G401 (cell line): ENCODE results near the gene CLIC4. TPM values are rescaled to one million over a fixed set of nuclear protein-coding genes. Genes with fewer than 3 reads are reported as not detected.
"Not testable (repeated sequence)": the region's sequence is repeated elsewhere in the genome, so short reads cannot be mapped to it uniquely, and the experiment has no call there.

ENCODE experiments used
- DNase-seq: peaks from one replicate; pipeline ENCODE4 v3.0.0-alpha.2; 2015; ENCODE audit warnings: low spot score
- in situ Hi-C: cut with HindIII; loops from 2 replicates; pipeline ENCODE4 v1.10.0; 2016; ENCODE audit warnings: low sequenced_read_pairs, mixed read lengths
- total RNA-seq: library from RNA; depleted of rRNA; stranded (reverse); fragments of >200 nt; shearing (Covaris generic); gene quantifications from 2 replicates; pipeline ENCODE4 v1.2.3, GENCODE V29; 2014

The CLIC4 gene
- total RNA-seq, 1 experiment from 2014 or later, result 171 TPM

DNA sequence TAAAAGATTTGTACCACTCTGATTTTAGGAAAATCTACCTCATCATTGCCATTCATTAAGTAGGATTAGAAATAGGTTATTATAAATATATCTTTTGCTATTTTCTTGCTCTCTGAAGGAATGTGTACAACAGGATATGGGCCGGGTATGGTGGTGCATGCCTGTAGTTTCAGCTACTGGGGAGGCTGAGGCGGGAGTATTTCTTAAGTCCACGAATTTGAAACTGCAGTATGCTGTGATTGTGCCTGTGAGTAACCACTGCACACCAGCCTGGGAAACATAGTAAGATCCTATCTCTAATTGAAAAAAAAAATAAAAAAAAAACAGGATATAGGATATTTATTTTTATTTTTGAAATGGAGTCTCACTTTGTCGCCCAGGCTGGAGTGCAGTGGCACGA, 50.0 kb downstream of the CLIC4 start:
- in situ Hi-C loops, result no loop called here
- no peak for DNase-seq

GRCh38 chr1:24796524-24796923, 51.3 kb downstream of the CLIC4 start:
- in situ Hi-C loops, result no loop called here
- DNase-seq, result no peak

GRCh38 chr1:24799242-24799641, 54.0 kb downstream of the CLIC4 start:
- in situ Hi-C loops, DNase-seq: not testable (repeated sequence)

DNA sequence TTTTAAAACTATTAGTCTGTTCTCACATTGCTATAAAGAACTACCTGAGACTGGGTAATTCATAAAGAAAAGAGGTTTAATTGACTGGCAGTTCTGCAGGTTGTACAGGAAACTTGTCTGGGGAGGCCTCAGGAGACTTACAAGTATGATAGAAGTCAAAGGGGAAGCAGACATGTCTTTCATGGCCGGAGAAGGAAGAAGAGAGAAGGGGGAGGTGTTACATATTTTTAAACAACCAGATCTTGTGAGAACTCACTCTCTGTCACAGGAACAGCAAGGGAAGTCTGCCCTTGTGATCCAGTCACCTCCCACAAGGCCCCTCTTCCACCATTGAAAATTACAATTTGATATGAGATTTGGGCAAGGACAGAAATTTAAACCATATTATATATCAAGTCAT, 55.9 kb downstream of the CLIC4 start:
- no peak for DNase-seq
- in situ Hi-C loops, result no loop called here

DNA sequence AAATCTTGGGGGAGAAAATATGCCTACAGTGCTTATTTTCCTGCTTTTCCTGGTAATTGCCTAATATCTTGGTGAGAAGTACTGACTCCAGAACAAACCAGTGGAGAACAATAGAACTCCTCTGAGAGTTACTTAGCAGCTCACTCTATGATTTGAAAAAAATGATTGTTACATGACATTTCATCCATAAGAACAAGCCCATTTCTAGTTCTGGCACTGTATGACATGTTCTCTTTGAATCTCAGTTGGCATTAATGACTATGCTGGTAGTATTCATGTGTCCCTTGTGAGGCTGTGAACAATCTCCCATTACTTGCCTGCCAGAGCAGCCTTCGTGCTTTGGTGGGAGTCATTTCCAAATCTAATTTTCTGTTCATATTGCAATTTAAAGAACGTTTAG, 58.0 kb downstream of the CLIC4 start:
- in situ Hi-C loops, result no loop called here
- no peak for DNase-seq

DNA sequence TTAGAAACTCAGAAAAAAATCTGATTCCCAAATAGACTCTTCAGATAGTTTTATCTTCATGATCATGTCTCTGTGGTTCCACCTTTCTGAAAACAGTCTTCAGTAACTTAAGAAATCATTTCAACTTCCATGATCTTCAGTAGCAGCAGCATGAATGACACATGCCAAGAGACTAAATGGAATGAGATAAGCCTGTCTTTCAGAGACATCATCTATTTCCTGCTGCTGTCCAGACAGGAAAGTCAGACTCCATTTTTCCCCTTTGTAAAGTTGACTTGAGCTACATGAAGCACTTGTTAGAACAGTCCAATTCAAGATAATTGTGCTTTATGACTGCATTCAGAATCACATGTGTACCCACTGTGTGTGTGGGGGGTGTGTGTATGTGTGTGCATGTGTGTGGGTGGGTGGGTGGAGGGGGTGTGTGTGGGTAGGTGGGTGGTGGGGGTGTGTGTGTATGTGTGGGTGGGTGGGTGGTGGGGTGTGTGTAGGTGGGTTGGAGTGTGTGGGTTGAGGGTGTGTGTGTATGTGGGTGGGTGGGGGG, 58.8 kb downstream of the CLIC4 start:
- in situ Hi-C loops, result no loop called here
- DNase-seq, result no peak

DNA sequence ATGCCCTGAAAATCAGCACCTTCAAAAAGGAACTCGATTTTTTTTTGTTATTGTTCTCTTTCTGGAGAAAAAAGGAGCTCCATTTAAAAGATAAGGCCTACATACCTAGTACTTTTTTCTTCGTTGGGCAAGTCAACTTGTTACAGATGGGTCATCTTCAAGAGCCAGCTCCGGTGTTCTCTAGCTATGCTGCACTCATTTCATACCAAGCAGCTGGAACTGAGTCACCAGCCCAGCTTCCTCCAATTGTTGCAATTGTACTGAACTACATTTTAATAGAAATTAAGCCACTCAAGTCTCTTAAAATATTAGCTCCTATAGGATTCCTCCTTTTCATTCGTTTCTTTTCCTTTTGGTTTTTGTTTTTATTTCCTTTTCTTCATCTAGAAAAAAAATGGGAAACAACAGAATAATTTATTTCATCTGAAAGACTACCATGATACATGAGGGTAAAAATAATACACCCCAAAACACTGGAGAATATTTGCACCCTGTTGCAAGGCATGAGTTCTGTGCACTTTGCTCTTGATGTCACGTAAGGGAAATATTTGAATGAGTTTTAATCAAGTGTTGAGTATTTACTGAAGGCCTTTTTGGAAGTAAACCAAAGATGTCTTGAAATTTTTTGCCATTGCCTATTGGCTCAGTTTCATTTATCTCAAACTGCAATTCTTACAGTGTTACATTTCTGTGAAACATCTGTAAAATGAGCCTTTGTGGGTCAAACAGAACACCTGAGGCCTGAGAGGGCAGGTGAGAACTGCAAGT, 60.5 kb downstream of the CLIC4 start:
- no peak for DNase-seq
- in situ Hi-C loops, result no loop called here

GRCh38 chr1:24806588-24806987, 61.3 kb downstream of the CLIC4 start:
- in situ Hi-C loops, result no loop called here
- DNase-seq, result no peak

GRCh38 chr1:24811494-24811893, 66.2 kb downstream of the CLIC4 start:
- DNase-seq, in situ Hi-C loops: not testable (repeated sequence)

DNA sequence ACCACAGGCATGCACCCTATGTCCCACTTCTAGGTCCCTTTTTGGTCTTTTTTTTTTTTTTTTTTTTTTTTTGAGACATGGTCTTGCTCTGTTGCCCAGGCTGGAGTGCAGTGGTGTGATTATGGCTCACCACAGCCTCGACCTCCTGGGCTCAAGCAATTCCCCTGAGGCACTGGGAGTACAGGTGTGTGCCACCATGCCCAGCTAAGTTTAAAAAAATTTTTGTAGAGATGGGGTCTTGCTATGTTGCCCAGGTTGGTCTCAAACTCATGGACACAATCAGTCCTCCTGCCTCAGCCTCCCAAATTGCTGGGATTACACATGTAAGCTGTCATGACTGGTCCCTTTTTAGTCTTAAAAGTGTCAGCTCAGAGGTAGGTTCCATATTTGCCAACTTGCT, 75.0 kb downstream of the CLIC4 start:
- DNase-seq, in situ Hi-C loops: not testable (repeated sequence)

DNA sequence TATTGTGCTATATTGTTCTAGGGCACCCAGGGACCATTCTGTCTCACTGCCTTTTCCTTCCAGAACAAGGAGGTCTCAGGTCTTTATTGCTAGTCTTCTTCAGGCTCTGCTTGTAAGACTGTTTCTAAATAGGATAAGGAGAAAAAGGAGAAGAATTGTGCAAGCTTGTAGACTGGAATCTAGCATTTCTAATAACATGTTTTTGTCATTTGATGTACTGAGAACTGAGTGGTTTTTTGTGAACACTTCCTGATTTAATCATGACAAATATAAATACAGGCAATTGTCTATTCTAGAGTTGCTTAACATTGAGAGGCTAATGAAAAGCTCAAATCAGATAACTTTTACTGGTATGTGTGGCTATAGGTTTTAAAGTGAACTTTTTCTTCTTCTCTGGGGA, 77.6 kb downstream of the CLIC4 start:
- no peak for DNase-seq
- in situ Hi-C loops, result no loop called here

- DNase-seq, in situ Hi-C loops: not testable (repeated sequence)
Measured at GRCh38 chr1:24823486-24823885, 78.2 kb downstream of the CLIC4 start.

- DNase-seq, result no peak
- in situ Hi-C loops, result loop anchor here (25.0 kb wide), 1 partner anchor 163 kb away; no protein-coding TSS in a partner anchor
Measured at GRCh38 chr1:24825174-24825573, 79.9 kb downstream of the CLIC4 start.

DNA sequence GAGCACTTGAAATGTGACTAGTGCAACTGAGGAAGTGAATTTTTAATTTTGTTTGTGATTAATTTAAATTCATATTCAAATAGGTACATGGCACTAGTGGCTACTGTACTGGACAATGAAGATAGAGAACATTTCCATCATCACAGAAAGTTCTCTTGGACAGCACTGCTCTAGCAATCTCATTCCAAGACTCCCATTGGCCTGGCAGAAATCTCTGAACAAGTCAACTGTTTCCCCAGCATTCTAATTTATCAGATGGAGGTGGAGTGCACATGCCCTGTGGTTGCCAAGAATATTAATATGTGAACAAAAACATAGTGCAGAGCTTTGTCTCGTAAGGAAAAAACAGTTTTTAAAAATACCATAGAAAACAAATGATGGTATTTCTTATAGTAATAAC, 81.3 kb downstream of the CLIC4 start:
- in situ Hi-C loops, result loop anchor here (25.0 kb wide), 1 partner anchor 164 kb away; no protein-coding TSS in a partner anchor
- DNase-seq, result no peak

DNA sequence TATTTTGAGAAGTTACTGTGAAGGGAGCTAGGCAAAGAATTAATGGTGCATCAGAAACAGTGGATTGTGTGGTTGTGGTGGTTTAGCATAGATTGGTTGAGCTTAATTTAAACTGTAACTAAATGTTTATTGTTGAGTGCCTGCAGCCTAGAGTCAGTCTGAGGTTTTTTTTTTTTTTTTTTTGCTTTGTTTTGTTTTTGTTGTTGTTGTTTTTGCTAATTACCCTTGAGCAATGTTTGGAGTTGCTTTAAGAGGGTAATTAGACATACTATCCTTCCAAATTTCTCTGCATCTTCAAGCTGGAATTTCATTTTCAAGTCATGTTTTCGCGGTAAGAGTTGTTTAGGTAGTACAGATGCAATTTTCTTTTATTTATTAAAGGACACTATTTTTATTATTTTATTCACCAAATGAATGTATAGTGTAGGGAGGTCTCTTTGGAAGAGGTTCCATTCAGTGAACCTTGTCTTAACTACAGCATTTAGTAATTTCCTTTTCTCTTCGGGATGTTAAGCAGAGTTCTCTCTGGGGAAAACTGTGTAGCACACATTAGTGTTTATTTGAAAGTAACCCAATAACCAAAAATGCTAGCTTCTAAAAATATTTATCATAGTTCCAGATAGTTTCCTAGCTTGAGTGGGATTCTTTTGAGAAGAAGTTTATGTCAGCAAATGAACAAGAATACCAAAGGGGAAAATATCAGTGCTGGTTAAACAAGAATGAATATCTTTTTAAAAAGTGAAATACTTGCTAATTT, 82.3 kb downstream of the CLIC4 start:
- in situ Hi-C loops, result loop anchor here (25.0 kb wide), 1 partner anchor 165 kb away; no protein-coding TSS in a partner anchor
- no peak for DNase-seq

GRCh38 chr1:24828183-24828886, 83.1 kb downstream of the CLIC4 start:
- in situ Hi-C loops, result loop anchor here (25.0 kb wide), 1 partner anchor 166 kb away; no protein-coding TSS in a partner anchor
- DNase-seq, result no peak

DNA sequence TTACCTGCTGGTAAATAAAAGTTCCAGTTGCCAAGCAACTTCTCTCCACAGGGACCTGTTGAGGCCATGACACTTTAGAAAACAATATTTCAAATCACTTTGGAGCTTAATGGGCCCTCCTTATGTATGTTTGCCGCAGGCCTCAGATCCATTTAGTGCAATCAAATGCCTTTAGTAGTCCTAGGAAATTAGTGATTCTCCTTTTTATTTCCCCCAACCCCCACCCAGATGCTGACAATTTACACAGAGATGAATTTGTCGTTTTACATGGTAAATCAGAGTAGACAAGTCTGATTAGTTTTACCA, 83.6 kb downstream of the CLIC4 start:
- no peak for DNase-seq
- in situ Hi-C loops, result loop anchor here (25.0 kb wide), 1 partner anchor 167 kb away; no protein-coding TSS in a partner anchor

- DNase-seq, result peak; percentile 61
- in situ Hi-C loops, result loop anchor here (25.0 kb wide), 1 partner anchor 168 kb away; no protein-coding TSS in a partner anchor
Measured at GRCh38 chr1:24830680-24831272, 85.5 kb downstream of the CLIC4 start.

DNA sequence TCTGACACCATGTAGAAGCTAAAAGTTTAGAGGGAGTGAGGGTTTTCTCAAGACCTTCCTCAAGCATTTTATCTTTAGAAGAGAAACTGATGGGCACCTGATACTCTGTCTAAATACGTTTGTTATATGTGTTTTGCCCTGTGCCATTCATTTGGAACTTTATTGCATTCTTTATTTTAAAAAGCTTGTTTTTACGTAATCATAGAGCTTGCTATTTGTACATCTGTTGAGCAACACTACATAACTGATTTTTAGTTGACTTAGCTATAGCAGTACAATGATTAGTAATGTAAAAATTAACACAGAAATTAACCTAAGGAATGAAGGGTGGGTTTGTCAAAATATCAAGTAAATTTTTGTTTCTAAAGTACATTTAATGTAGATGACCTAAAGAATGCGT, 96.3 kb downstream of the CLIC4 start:
- in situ Hi-C loops, result loop anchor here (25.0 kb wide), 1 partner anchor 179 kb away; no protein-coding TSS in a partner anchor
- no peak for DNase-seq
